Caco-2 (cell line): ENCODE results near the gene CDK5R1. TPM values are rescaled to one million over a fixed set of nuclear protein-coding genes. Genes with fewer than 3 reads are reported as not detected.
A peak's percentile ranks its signal among the peaks of the same experiment; 100 is the strongest.

Source experiments
- BruUV-seq: library from RNA; stranded (reverse); fragments of 400-500 nt; replicated peaks from 2 replicates; lab custom pipeline; 2021; lab: Mats Ljungman, UMichigan
- CTCF ChIA-PET: fragments of 300-600 bp; sonication (Branson Sonifier 250); formaldehyde crosslinking; loops from one replicate; lab custom pipeline; 2022; ENCODE audit warnings: antibody characterized with exemption; lab: Charles Lee
- POLR2A ChIA-PET: fragments of 300-600 bp; sonication (Branson Sonifier 250); formaldehyde crosslinking; loops from one replicate; lab custom pipeline; 2022; ENCODE audit warnings: antibody characterized with exemption; lab: Charles Lee
- DNase-seq, 2 experiments: peaks; one replicate each; pipeline versions ENCODE4 v3.0.0 to v3.0.0-alpha.2; 2020 to 2022
- H3K27me3 ChIP-seq: replicated peaks from 2 replicates; pipeline ENCODE4 v1.6.0; 2011; ENCODE audit warnings: low read length; ENCODE audit not compliant: control insufficient read depth, insufficient read depth
- H3K36me3 ChIP-seq: 2 replicates; pipeline ENCODE4 v1.5.1; 2011; ENCODE audit warnings: low read length; ENCODE audit not compliant: control insufficient read depth, insufficient read depth
- H3K4me1 ChIP-seq: fragments of 250-450 bp; sonication (Bioruptor Pico); 2 replicates; pipeline ENCODE4 v1.5.1; 2020; ENCODE audit warnings: mild to moderate bottlenecking
- H3K4me3 ChIP-seq: 2 replicates; pipeline ENCODE4 v1.5.1; 2011; ENCODE audit warnings: low read depth, mild to moderate bottlenecking, control low read depth, low read length
- H3K9me3 ChIP-seq: fragments of 250-450 bp; sonication (Bioruptor Pico); 2 replicates; pipeline ENCODE4 v1.5.1; 2020; ENCODE audit warnings: mild to moderate bottlenecking, moderate library complexity
- H3K27ac Mint-ChIP-seq: one replicate; pipeline ENCODE4 v1.8.0; 2022; ENCODE audit warnings: mixed read lengths; ENCODE audit not compliant: unreplicated experiment
- H3K27me3 Mint-ChIP-seq: one replicate; pipeline ENCODE4 v1.8.0; 2022; ENCODE audit warnings: mixed read lengths; ENCODE audit not compliant: insufficient read depth, unreplicated experiment
- H3K36me3 Mint-ChIP-seq: one replicate; pipeline ENCODE4 v1.8.0; 2022; ENCODE audit warnings: mild to moderate bottlenecking, mixed read lengths; ENCODE audit not compliant: insufficient read depth, unreplicated experiment
- H3K4me1 Mint-ChIP-seq: one replicate; pipeline ENCODE4 v1.8.0; 2022; ENCODE audit warnings: low read depth, mixed read lengths; ENCODE audit not compliant: unreplicated experiment
- H3K4me3 Mint-ChIP-seq: one replicate; pipeline ENCODE4 v1.8.0; 2022; ENCODE audit warnings: mild to moderate bottlenecking, moderate library complexity, mixed read lengths; ENCODE audit not compliant: unreplicated experiment
- H3K9me3 Mint-ChIP-seq: one replicate; pipeline ENCODE4 v1.8.0; 2022; ENCODE audit warnings: mixed read lengths; ENCODE audit not compliant: unreplicated experiment
- CTCF ChIP-seq, 2 experiments: fragments of 200-600 bp in 1 of 2; IDR thresholded peaks; 1 replicate in 1 of 2; 2 replicates in 1 of 2; pipeline versions ENCODE4 v1.5.1 to v1.8.0; 2011 to 2022; ENCODE audit warnings: antibody characterized with exemption in 1 of 2, control low read depth in 1 of 2, inconsistent platforms in 1 of 2, low read depth in 1 of 2, low read length in 1 of 2, mild to moderate bottlenecking in 1 of 2, moderate library complexity in 1 of 2; ENCODE audit not compliant: insufficient read depth in 1 of 2, severe bottlenecking in 1 of 2, unreplicated experiment in 1 of 2
- intact Hi-C: fragments of 100-400 bp; cut with micrococcal nuclease; formaldehyde crosslinking; loops from one replicate; pipeline ENCODE4 v1.10.0; 2022; ENCODE audit not compliant: unreplicated experiment
- total RNA-seq: library from RNA; stranded (reverse); gene quantifications from 2 replicates; pipeline ENCODE4 v1.2.3, GENCODE V29; 2022

CDK5R1 gene
- total RNA-seq, 1 experiment from 2014 or later = 6.6 TPM

- DNase-seq = no peak
- no peaks in the 10 kb centered on the region for H3K36me3 ChIP-seq
- Mint-ChIP-seq H3K27ac (no peak overlapping the region), H3K4me1 (no peaks in the 10 kb centered on the region), H3K27me3 (no peaks in the 10 kb centered on the region), H3K36me3 (peaks cover 50% of the 10 kb centered on the region), H3K4me3 (no peak overlapping the region), H3K9me3 (no peaks in the 10 kb centered on the region)
- H3K4me3 ChIP-seq = no peak overlapping the region
- no peaks in the 10 kb centered on the region for H3K9me3 ChIP-seq
- ChIA-PET POLR2A (no interaction called here), CTCF (no interaction called here)
- TF ChIP-seq CTCF (IDR thresholded peaks at IDR 0.05; ENCODE audit: insufficient read depth in 1 of 2, low read depth in 1 of 2, low read length in 1 of 2, severe bottlenecking in 1 of 2, unreplicated experiment in 1 of 2) = no peak
- H3K4me1 ChIP-seq = no peaks in the 10 kb centered on the region
- no TSS peak for BruUV-seq
- H3K27me3 ChIP-seq = no peaks in the 10 kb centered on the region
- intact Hi-C loops = no loop called here
Observed at GRCh38 chr17:32504166-32504990, 17.6 kb downstream of the CDK5R1 start.

- Mint-ChIP-seq H3K9me3 (no peaks in the 10 kb centered on the region), H3K4me1 (no peaks in the 10 kb centered on the region), H3K36me3 (peaks cover 40% of the 10 kb centered on the region), H3K27me3 (no peaks in the 10 kb centered on the region), H3K27ac (no peak overlapping the region), H3K4me3 (no peak overlapping the region)
- Histone ChIP-seq H3K9me3 (no peaks in the 10 kb centered on the region), H3K4me3 (no peak overlapping the region), H3K36me3 (no peaks in the 10 kb centered on the region), H3K4me1 (no peaks in the 10 kb centered on the region), H3K27me3 (no peaks in the 10 kb centered on the region)
- POLR2A ChIA-PET = no interaction called here
- CTCF ChIA-PET = no interaction called here
- intact Hi-C loops = no loop called here
- no TSS peak for BruUV-seq
- no peak for TF ChIP-seq CTCF (IDR thresholded peaks at IDR 0.05; ENCODE audit: insufficient read depth in 1 of 2, low read depth in 1 of 2, low read length in 1 of 2, severe bottlenecking in 1 of 2, unreplicated experiment in 1 of 2)
- no peak for DNase-seq
Observed at GRCh38 chr17:32508926-32509325, 22.1 kb downstream of the CDK5R1 start.

GRCh38 chr17:32510466-32510865, 23.7 kb downstream of the CDK5R1 start:
- no peak for TF ChIP-seq CTCF (IDR thresholded peaks at IDR 0.05; ENCODE audit: insufficient read depth in 1 of 2, low read depth in 1 of 2, low read length in 1 of 2, severe bottlenecking in 1 of 2, unreplicated experiment in 1 of 2)
- no peaks in the 10 kb centered on the region for H3K27me3 Mint-ChIP-seq
- no peak for DNase-seq
- no peaks in the 10 kb centered on the region for H3K4me1 ChIP-seq
- H3K36me3 Mint-ChIP-seq = peaks cover 29% of the 10 kb centered on the region
- H3K27ac Mint-ChIP-seq = peak overlapping the region; percentile 4
- H3K4me3 ChIP-seq = no peak overlapping the region
- no TSS peak for BruUV-seq
- no peaks in the 10 kb centered on the region for H3K4me1 Mint-ChIP-seq
- H3K9me3 ChIP-seq = no peaks in the 10 kb centered on the region
- ChIA-PET CTCF (no interaction called here), POLR2A (interaction anchor here (0.7 kb wide), 1 partner anchor 90 kb away, joined by 7 read pairs; no protein-coding TSS in a partner anchor)
- no peaks in the 10 kb centered on the region for H3K9me3 Mint-ChIP-seq
- H3K27me3 ChIP-seq = no peaks in the 10 kb centered on the region
- no peaks in the 10 kb centered on the region for H3K36me3 ChIP-seq
- intact Hi-C loops = loop anchor here (10.0 kb wide), 1 partner anchor 354 kb away; no protein-coding TSS in a partner anchor
- no peak overlapping the region for H3K4me3 Mint-ChIP-seq
